ENCODE data around the gene RANBP17. TPM values are rescaled to one million over a fixed set of nuclear protein-coding genes. Genes with fewer than 3 reads are reported as not detected.

RANBP17 gene
- total RNA-seq, 4 donors from 2014 or later: 10.2 to 13.8 (median 10.9) TPM

GRCh38 chr5:171121638-171122037, 259.8 kb downstream of the RANBP17 start:
- no peaks in the 10 kb centered on the region for H3K27me3 ChIP-seq

DNA sequence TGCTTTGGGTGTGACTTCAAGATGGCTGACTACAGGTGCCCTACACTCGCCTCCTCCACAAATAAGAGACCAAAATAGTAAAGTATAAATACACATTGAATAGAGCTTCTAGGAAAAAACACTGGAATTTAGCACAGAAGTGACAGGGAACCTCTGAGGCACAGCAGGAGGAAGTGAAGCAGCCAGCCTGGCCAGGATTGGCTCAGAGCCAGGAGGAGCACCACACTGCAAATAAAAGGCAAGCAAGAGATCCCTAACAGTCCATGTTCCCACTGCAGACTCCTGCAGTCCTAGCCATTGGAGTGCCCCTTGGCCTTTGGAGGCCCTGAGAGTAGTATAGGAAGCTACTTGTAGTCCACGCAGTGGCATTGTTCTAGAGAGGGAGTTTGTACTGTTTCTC, 260.6 kb downstream of the RANBP17 start:
- DNase-seq: no peak
- in situ Hi-C loops (cut with MboI; ENCODE audit: low pct_ligation_motif_present in 1 of 4, low pct_unique_long_range_greater_than_20kb in 1 of 4, low sequenced_read_pairs in 3 of 4): no loop called here
- TF ChIP-seq, protein P1, sequence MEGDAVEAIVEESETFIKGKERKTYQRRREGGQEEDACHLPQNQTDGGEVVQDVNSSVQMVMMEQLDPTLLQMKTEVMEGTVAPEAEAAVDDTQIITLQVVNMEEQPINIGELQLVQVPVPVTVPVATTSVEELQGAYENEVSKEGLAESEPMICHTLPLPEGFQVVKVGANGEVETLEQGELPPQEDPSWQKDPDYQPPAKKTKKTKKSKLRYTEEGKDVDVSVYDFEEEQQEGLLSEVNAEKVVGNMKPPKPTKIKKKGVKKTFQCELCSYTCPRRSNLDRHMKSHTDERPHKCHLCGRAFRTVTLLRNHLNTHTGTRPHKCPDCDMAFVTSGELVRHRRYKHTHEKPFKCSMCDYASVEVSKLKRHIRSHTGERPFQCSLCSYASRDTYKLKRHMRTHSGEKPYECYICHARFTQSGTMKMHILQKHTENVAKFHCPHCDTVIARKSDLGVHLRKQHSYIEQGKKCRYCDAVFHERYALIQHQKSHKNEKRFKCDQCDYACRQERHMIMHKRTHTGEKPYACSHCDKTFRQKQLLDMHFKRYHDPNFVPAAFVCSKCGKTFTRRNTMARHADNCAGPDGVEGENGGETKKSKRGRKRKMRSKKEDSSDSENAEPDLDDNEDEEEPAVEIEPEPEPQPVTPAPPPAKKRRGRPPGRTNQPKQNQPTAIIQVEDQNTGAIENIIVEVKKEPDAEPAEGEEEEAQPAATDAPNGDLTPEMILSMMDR (IDR thresholded peaks at IDR 0.05): no peak
- TF ChIP-seq EP300 (IDR thresholded peaks at IDR 0.05; ENCODE audit: low read depth): no peak
- TF ChIP-seq POLR2AphosphoS5 (IDR thresholded peaks at IDR 0.05): no peak
- no peak for TF ChIP-seq POLR2A (IDR thresholded peaks at IDR 0.05)
- Histone ChIP-seq H3K27me3 (no peaks in the 10 kb centered on the region), H3K4me3 (no peak overlapping the region), H3K36me3 (no peaks in the 10 kb centered on the region), H3K9me3 (no peaks in the 10 kb centered on the region), H3K27ac (no peak overlapping the region), H3K4me1 (no peaks in the 10 kb centered on the region)
- intact Hi-C loops (cut with DNase I; ENCODE audit: low total_unique reads): no loop called here
- 56 to 70% methylated on average over 1 to 2 of the region's 2 CpGs for WGBS, 2 donors (ENCODE audit: low coverage in 1 of 2)

More at GRCh38 chr5:171121638-171122037, 259.8 kb downstream of the RANBP17 start:
- 97% methylated on average over 3 of the region's 3 CpGs; no CpG with 5 or more reads in 1 of the 2 donors for WGBS, 2 donors (ENCODE audit: low coverage in 1 of 2)
- DNase-seq: no peak
- no peak overlapping the region for H3K27ac ChIP-seq
- TF ChIP-seq POLR2AphosphoS5 (IDR thresholded peaks at IDR 0.05): no peak
- TF ChIP-seq EP300 (IDR thresholded peaks at IDR 0.05; ENCODE audit: low read depth): no peak
- TF ChIP-seq, protein P1 (IDR thresholded peaks at IDR 0.05): no peak
- no peak for TF ChIP-seq POLR2A (IDR thresholded peaks at IDR 0.05)
- H3K4me3 ChIP-seq: no peak overlapping the region
- in situ Hi-C loops (cut with MboI; ENCODE audit: low pct_ligation_motif_present in 1 of 4, low pct_unique_long_range_greater_than_20kb in 1 of 4, low sequenced_read_pairs in 3 of 4): no loop called here
- H3K9me3 ChIP-seq: no peaks in the 10 kb centered on the region
- no peaks in the 10 kb centered on the region for H3K36me3 ChIP-seq
- no peaks in the 10 kb centered on the region for H3K4me1 ChIP-seq
- intact Hi-C loops (cut with DNase I; ENCODE audit: low total_unique reads): no loop called here

- 92% methylated on average over 4 of the region's 4 CpGs; no CpG with 5 or more reads in 1 of the 2 donors for WGBS, 2 donors (ENCODE audit: low coverage in 1 of 2)
- H3K4me1 ChIP-seq: no peaks in the 10 kb centered on the region
- H3K27me3 ChIP-seq: no peaks in the 10 kb centered on the region
- H3K36me3 ChIP-seq: no peaks in the 10 kb centered on the region
- intact Hi-C loops (cut with DNase I; ENCODE audit: low total_unique reads): no loop called here
- H3K9me3 ChIP-seq: no peaks in the 10 kb centered on the region
- no peak for DNase-seq
- no peak overlapping the region for H3K27ac ChIP-seq
- in situ Hi-C loops (cut with MboI; ENCODE audit: low pct_ligation_motif_present in 1 of 4, low pct_unique_long_range_greater_than_20kb in 1 of 4, low sequenced_read_pairs in 3 of 4): no loop called here
- no peak overlapping the region for H3K4me3 ChIP-seq
- TF ChIP-seq, protein P1 (IDR thresholded peaks at IDR 0.05): no peak
- TF ChIP-seq POLR2A (IDR thresholded peaks at IDR 0.05) (no peak), EP300 (IDR thresholded peaks at IDR 0.05; ENCODE audit: low read depth) (no peak), POLR2AphosphoS5 (IDR thresholded peaks at IDR 0.05) (no peak)
Measured at GRCh38 chr5:171123417-171123816, 261.6 kb downstream of the RANBP17 start.

GRCh38 chr5:171127314-171127713, 265.5 kb downstream of the RANBP17 start:
- TF ChIP-seq EP300 (IDR thresholded peaks at IDR 0.05; ENCODE audit: low read depth) (no peak), POLR2AphosphoS5 (IDR thresholded peaks at IDR 0.05) (no peak), POLR2A (IDR thresholded peaks at IDR 0.05) (no peak)
- TF ChIP-seq, protein P1 (IDR thresholded peaks at IDR 0.05): no peak
- H3K4me1 ChIP-seq: no peaks in the 10 kb centered on the region
- intact Hi-C loops (cut with DNase I; ENCODE audit: low total_unique reads) (loop anchor here (5.0 kb wide), 1 partner anchor 695 kb away; no protein-coding TSS in a partner anchor), in situ Hi-C loops (cut with MboI; ENCODE audit: low pct_ligation_motif_present in 1 of 4, low pct_unique_long_range_greater_than_20kb in 1 of 4, low sequenced_read_pairs in 3 of 4) (no loop called here)
- no peak for DNase-seq
- no peak overlapping the region for H3K4me3 ChIP-seq
- H3K9me3 ChIP-seq: no peaks in the 10 kb centered on the region
- H3K27ac ChIP-seq: no peak overlapping the region
- H3K27me3 ChIP-seq: no peaks in the 10 kb centered on the region
- 67 to 68% methylated on average over 2 of the region's 2 CpGs for WGBS, 2 donors (ENCODE audit: low coverage in 1 of 2)
- H3K36me3 ChIP-seq: no peaks in the 10 kb centered on the region
